ENCODE data around the gene FBXO33. TPM values are rescaled to one million over a fixed set of nuclear protein-coding genes. Genes with fewer than 3 reads are reported as not detected.
A peak's percentile ranks its signal among the peaks of the same experiment; 100 is the strongest.

The FBXO33 gene, protein sequence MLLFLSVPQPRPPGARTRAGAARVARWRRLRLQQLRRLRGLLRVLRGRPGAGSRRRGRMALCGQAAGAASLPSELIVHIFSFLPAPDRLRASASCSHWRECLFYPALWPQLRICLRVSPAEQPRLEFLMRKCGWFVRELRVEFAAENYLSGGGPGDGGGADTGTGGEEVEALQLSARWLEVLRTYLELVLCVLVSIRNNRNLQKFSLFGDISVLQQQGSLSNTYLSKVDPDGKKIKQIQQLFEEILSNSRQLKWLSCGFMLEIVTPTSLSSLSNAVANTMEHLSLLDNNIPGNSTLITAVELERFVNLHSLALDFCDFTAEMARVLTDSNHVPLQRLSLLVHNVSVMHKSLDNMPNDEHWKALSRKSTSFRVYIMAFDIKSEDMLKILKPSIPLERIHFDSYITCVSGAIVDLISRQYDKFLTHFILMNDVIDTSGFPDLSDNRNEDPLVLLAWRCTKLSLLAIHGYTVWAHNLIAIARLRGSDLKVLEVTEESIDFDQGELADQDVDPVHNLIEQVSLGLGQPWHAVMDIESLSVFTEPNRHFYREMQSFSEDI
- 10 to 100 TPM; 10.4 to 19.9 (median 16.6) TPM for total RNA-seq

DNA sequence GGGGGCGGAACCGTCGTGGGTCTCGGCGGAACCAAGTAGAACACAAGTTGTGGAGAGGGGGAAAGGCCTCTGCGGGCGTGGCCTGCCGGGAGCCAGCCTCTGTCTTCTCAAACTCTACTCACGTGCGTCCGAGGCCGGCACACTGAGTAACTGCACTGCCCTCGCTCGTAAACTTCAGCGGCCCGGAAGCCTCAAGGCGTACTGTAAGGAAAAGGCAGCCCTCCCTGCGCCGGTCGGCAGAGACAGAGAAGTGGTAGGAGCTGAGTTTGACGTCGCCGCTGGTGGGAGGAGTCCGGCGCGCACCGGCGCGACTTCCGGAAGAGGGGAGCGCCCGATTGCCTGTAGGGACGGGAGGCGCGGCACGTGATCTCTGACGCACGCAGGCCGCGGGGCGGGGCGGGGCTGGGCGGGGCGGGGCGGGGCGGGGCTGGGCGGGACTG, at the start of gene FBXO33:
Gene FBXO33 (minus strand): TSS at position 255 of the 440 bp plus-strand sequence. CDS start 271 bp downstream, outside the sequence.
- 0% methylated on average over 4 of the region's 47 CpGs; no CpG with 5 or more reads in 1 of the 2 donors for WGBS, 2 donors (ENCODE audit: low coverage in 1 of 2)
- peak; percentile 95 for ATAC-seq

DNA sequence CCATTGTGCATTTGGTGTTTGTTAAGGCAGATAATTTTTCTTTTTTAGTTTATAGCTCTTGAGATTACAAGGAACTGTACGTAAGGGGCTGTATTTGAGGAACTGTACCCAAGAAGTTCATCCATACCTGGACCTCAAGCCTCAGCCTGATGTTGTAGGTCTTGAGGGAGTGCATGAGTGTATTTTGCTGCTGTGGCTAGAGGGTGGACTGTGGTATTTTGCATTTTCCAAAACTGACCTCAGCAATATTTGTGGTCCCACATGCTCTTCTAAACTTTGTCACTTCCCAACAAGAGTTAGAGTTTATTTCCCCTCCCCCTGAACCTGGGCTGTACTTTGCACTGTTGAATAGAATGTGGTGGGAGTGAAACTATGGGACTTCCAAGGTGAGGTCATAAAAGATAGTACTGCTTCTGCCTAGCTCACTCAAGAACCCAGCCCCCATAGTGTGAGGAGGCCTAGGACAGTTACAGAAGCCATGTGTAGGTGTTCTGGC, 42.2 kb upstream of the FBXO33 start:
- Histone ChIP-seq H3K9me3 (peaks cover 0 to 19% (median 0%) of the 10 kb centered on the region in 3 donors), H3K4me1 (no peaks in the 10 kb centered on the region), H3K4me3 (no peak overlapping the region), H3K36me3 (no peaks in the 10 kb centered on the region), H3K27ac (no peak overlapping the region), H3K27me3 (no peaks in the 10 kb centered on the region)
- TF ChIP-seq EP300 (IDR thresholded peaks at IDR 0.05) (no peak), POLR2A (IDR thresholded peaks at IDR 0.05) (no peak), POLR2AphosphoS5 (IDR thresholded peaks at IDR 0.05) (no peak)
- TF ChIP-seq, protein P1, sequence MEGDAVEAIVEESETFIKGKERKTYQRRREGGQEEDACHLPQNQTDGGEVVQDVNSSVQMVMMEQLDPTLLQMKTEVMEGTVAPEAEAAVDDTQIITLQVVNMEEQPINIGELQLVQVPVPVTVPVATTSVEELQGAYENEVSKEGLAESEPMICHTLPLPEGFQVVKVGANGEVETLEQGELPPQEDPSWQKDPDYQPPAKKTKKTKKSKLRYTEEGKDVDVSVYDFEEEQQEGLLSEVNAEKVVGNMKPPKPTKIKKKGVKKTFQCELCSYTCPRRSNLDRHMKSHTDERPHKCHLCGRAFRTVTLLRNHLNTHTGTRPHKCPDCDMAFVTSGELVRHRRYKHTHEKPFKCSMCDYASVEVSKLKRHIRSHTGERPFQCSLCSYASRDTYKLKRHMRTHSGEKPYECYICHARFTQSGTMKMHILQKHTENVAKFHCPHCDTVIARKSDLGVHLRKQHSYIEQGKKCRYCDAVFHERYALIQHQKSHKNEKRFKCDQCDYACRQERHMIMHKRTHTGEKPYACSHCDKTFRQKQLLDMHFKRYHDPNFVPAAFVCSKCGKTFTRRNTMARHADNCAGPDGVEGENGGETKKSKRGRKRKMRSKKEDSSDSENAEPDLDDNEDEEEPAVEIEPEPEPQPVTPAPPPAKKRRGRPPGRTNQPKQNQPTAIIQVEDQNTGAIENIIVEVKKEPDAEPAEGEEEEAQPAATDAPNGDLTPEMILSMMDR (IDR thresholded peaks at IDR 0.05) = no peak
- 100% methylated on average over 1 of the region's 1 CpG for WGBS, 2 donors (ENCODE audit: low coverage in 1 of 2)
- no peak for ATAC-seq

More for the DNA sequence above, at the start of gene FBXO33:
- H3K9me3 ChIP-seq = no peaks in the 10 kb centered on the region
- H3K4me1 ChIP-seq = peaks cover 10 to 44% (median 12%) of the 10 kb centered on the region in 3 donors
- no peaks in the 10 kb centered on the region for H3K36me3 ChIP-seq
- no peaks in the 10 kb centered on the region for H3K27me3 ChIP-seq
- TF ChIP-seq POLR2AphosphoS5 (IDR thresholded peaks at IDR 0.05) (peak; percentile 50), POLR2A (IDR thresholded peaks at IDR 0.05) (peak in 1 of 2 donors; percentile 43)
- TF ChIP-seq, protein P1 (IDR thresholded peaks at IDR 0.05) = no peak
- H3K27ac ChIP-seq = peak within 1 kb of the TSS; percentile 89 to 97 (median 94)
- peak within 1 kb of the TSS; percentile 73 to 85 for H3K4me3 ChIP-seq

DNA sequence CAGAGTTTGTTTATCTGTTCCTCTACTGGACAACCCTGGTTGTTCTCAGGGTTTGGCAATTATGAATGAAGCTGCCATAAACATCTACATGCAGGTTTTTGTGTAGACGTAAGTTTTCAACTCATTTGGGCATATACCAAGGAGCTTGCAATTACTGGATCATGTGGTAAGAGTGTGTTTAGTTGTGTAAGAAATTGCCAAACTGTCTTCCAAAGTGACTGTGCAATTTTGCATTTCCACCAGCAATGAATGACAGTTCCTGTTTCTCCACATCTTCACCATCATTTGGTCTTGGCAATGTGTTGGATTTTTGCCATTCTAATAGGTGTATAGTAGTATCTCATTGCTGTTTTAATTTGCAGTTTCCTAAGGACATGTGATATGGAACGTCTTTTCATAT, 39.8 kb upstream of the FBXO33 start:
- peaks cover 0 to 11% (median 0%) of the 10 kb centered on the region in 3 donors for H3K9me3 ChIP-seq
- no peak for ATAC-seq
- H3K27ac ChIP-seq = no peak overlapping the region
- H3K4me1 ChIP-seq = no peaks in the 10 kb centered on the region
- no peaks in the 10 kb centered on the region for H3K27me3 ChIP-seq
- TF ChIP-seq POLR2A (IDR thresholded peaks at IDR 0.05) (no peak), EP300 (IDR thresholded peaks at IDR 0.05) (no peak), POLR2AphosphoS5 (IDR thresholded peaks at IDR 0.05) (no peak)
- TF ChIP-seq, protein P1 (IDR thresholded peaks at IDR 0.05) = no peak
- no peaks in the 10 kb centered on the region for H3K36me3 ChIP-seq
- no peak overlapping the region for H3K4me3 ChIP-seq
- 86 to 96% methylated on average over 2 of the region's 2 CpGs for WGBS, 2 donors (ENCODE audit: low coverage in 1 of 2)

DNA sequence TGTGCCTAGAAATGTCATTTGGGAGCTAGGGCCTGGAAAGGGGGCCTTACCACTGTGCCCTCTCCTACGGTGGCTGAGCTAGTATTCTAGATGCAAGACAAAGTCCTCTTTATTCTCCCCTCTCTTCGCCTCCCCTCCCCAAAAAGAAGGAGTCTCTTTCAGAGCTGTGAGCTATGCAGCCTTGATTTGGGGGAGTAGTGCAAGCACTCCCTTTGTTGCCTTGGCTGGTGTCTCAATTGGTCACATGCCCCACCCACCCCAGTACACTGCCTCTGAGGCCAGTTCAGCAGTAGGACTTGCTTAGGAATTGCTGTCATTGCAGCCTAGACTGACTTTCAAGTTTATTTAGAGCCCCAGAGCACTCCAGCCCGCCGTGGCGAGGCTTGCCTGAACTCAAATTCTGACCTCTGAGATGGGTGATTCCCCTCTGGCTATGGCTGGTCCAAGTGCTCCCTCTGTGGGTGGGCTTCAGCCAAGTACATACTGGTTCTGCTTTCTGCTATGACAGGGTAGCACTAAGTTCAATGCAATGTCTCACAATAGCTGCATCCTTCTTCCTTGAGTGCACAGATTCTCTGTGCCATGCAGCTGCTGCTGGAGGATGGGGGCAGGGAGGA, 37.0 kb upstream of the FBXO33 start:
- ATAC-seq = no peak

More for the DNA sequence above, 37.0 kb upstream of the FBXO33 start:
- Histone ChIP-seq H3K27me3 (no peaks in the 10 kb centered on the region), H3K4me3 (no peak overlapping the region), H3K4me1 (no peaks in the 10 kb centered on the region), H3K27ac (no peak overlapping the region), H3K36me3 (no peaks in the 10 kb centered on the region), H3K9me3 (no peaks in the 10 kb centered on the region)
- TF ChIP-seq, protein P1 (IDR thresholded peaks at IDR 0.05) = peak in 1 of 4 experiments; percentile 10
- no peak for TF ChIP-seq POLR2A (IDR thresholded peaks at IDR 0.05)
- 23 to 70% methylated on average over 2 to 4 of the region's 5 CpGs for WGBS, 2 donors (ENCODE audit: low coverage in 1 of 2)
